Stimulated activated CD4-positive, alpha-beta T cell treated with anti-CD3 and anti-CD28 coated beads, Interleukin-2, amount 100 ng/mL, for 4 hours (primary cell): ENCODE data around the gene NEUROG3.
A peak's percentile ranks its signal among the peaks of the same experiment; 100 is the strongest.

ENCODE experiments used
- DNase-seq: peaks from one replicate; pipeline ENCODE4 v3.0.0-alpha.2; 2020; ENCODE audit warnings: low read depth

Gene NEUROG3, protein sequence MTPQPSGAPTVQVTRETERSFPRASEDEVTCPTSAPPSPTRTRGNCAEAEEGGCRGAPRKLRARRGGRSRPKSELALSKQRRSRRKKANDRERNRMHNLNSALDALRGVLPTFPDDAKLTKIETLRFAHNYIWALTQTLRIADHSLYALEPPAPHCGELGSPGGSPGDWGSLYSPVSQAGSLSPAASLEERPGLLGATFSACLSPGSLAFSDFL

GRCh38 chr10:69573056-69573806 is at the start of gene NEUROG3:
Gene NEUROG3 (minus strand): TSS chr10:69573422. CDS start chr10:69573043, 379 bp downstream.
- no peak for DNase-seq

GRCh38 chr10:69620625-69621024 is 47.4 kb upstream of the NEUROG3 start:
- no peak for DNase-seq

- DNase-seq = no peak
Observed at GRCh38 chr10:69619626-69620025, 46.4 kb upstream of the NEUROG3 start.

DNA sequence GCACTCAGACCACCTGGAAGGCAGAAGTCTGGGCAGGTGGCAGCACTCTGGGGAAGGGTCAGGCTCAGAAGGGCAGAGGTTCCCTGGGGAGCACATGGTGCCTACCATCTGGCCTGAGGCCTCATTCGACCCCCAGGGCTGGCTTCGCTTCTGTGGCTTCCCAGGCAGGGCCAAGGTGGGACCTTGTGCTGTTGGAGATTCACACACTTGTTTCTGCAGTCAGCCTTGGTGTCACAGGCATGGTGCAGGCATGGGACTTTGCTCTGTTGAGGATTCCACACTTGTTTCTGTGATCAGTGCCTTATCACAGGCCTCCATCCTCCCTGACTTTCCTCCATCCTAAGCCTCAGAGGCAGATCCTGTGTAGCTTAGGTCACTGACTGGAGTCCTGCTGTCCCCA is 45.5 kb upstream of the NEUROG3 start:
- DNase-seq = no peak

GRCh38 chr10:69616358-69616757 is 43.1 kb upstream of the NEUROG3 start:
- DNase-seq = no peak

DNA sequence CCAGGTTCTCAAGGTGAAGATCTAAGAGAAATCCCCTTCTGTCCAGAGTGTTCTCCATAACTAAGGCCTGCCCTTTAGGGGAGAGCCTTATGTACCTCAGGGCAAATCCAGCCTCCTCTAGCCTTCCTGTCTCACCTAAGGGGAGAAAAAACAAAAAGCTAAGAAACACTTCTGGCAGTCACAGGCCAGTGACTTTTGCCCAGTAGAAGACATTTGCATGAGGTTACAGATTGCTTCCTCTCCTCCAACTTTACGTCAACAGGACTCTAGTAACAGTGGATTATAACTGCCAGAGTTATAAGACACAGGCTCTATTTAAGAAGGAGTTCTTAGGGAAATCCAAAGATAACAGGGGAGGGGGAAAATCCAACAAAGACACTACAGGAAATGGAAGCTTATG is 40.9 kb upstream of the NEUROG3 start:
- no peak for DNase-seq

- no peak for DNase-seq
Observed at GRCh38 chr10:69612760-69613159, 39.5 kb upstream of the NEUROG3 start.

GRCh38 chr10:69609077-69609476 is 35.9 kb upstream of the NEUROG3 start:
- DNase-seq = no peak

GRCh38 chr10:69600761-69601330 is 27.6 kb upstream of the NEUROG3 start:
- DNase-seq = no peak

- DNase-seq = no peak
Observed at GRCh38 chr10:69588358-69588757, 15.1 kb upstream of the NEUROG3 start.

GRCh38 chr10:69584624-69585023 is 11.4 kb upstream of the NEUROG3 start:
- DNase-seq = no peak

DNA sequence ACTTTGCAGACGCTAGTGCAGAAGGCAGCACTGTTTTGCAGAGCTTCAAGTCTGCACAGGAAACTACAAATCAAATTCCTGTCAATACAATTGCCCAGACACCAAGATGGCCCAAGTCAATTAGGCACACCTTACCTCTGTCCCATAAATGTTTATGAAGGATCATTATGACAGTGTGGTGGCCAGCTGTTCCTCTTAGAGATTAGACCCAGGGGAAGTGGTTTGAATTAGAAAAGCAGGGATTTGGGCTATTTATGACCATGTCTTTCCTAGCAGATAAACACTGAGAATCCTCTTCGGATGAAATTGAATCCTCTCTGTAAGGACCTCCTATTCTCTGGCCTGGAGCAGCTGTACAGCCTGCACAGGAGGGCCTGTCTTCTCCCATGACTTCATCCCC is 9.9 kb upstream of the NEUROG3 start:
- DNase-seq = no peak

DNA sequence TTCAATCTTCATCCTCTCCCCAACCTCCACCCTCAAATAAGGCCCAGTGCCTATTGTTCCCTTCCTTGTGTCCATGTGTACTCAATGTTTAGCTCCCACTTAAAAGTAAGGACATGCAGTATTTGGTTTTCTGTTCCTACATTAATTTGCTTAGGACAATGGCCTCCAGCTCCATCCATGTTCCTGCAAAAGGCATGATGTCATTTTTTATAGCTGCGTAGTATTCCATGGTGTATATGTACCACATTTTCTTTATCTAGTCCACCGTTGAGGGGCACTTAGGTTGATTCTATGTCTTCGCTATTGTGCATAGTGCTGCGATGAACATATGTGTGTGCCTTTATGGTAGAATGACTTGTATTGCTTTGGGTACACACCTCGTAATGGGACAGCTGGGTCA is 7.2 kb upstream of the NEUROG3 start:
- DNase-seq = no peak

GRCh38 chr10:69579464-69580060 is 6.3 kb upstream of the NEUROG3 start:
- DNase-seq = no peak

GRCh38 chr10:69578508-69578991 is 5.3 kb upstream of the NEUROG3 start:
- DNase-seq = no peak

DNA sequence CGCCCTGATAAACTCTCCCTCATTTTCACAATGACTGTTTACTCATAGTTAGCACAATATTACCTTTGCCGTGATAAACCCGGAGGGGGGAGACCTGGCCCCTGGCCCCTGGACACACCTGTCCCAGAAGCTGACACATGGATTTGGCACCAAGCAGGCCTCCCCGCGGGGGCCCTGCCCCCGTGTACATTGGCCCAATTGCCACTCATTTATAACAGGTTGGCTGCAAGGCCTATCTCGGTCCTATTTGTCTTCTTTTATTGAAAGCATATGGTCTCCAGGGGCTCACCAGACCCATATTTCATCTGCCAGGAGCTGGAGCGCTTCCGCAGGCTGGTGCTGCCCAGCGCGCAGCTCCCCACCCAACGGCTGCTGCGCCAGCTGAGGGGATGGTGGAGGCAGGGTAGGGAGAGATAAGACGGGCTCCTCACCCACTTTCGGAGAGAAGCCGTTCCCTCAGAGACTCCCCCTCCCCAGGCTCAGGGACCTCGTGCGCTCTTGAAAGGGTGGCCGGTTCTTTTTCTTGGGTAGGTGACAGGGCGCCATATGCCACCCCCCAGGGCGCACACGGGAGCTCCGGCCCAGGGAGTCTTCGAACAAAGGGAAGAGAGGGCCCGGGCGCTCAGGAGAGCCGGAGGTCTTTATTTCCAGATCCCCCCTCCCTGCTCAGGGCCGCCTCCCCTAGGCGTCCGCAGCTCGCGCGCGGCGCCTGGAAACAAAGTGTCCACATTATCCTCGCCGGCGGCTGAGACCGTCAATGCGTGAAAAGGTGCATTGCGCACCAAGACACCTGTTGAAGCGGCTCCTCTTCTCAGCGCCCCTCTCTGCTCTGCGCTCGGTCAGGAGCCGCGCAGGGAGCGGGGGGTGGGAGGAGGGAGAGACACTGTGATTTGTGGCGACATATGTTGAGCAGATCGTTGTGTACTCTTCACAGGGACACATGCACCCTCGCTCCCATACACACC is 4.3 kb upstream of the NEUROG3 start:
- no peak for DNase-seq

DNA sequence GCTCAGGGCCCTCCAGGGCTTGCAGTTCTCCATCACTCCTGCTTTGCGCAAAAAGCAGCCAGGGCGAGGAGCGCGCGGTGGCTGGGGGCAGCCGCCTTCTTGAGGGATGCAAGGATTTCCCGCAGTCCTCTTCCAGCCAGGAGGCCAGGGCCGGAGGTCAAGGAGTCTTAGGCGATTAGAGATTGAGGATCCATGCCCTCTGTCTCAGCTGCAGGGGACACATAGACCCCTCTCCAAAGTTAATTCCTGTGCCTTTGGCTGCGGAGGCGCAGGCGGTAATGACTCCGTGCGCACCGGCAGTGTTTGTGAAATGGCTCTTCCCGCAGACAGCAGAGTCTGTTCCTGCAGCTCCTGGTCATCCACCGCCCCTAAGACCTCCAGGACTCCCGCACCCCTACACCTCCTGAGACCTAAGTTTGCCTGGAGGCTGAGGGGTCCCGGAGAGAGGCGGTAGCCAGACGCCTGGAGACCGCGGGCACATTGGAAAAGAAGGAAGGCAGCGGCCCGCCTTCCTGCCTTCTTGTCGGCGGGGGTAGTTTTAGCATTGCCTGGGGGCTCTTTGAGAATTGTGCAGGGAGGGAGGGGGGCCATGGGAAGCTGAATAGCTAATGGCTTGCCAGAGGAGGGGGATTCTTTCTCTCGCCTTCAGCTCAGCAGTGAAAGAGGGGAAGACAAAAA is 3.3 kb upstream of the NEUROG3 start:
- DNase-seq = no peak

DNA sequence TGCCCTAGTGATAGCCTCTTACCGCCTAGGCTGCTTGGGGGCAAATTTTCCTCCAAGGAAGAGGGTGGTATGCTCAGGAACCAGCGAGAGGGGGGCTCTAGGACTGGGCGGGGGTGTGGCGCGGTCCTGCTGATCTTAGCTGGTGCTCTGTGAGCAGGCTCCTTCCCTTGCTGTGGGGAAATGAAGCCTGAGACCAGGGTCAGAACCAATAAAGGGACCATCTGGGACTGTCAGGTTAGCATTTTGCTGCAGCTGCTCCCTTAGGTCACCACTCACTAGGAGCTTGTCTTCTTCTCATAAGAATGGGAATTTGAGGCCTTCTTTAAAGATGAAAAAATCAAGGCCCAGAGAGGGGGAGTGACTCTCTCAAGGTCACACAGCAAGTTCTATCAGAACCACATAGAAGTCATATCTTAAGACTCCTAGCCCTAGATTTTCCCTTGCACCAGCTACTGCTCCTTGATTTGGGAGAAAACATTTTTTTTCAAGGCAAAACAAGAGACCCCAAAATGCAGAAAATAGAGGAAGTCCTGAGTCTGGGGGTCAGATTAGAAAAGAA is 2.0 kb upstream of the NEUROG3 start:
- no peak for DNase-seq

GRCh38 chr10:69574571-69574978 is 1.4 kb upstream of the NEUROG3 start:
- DNase-seq = no peak

DNA sequence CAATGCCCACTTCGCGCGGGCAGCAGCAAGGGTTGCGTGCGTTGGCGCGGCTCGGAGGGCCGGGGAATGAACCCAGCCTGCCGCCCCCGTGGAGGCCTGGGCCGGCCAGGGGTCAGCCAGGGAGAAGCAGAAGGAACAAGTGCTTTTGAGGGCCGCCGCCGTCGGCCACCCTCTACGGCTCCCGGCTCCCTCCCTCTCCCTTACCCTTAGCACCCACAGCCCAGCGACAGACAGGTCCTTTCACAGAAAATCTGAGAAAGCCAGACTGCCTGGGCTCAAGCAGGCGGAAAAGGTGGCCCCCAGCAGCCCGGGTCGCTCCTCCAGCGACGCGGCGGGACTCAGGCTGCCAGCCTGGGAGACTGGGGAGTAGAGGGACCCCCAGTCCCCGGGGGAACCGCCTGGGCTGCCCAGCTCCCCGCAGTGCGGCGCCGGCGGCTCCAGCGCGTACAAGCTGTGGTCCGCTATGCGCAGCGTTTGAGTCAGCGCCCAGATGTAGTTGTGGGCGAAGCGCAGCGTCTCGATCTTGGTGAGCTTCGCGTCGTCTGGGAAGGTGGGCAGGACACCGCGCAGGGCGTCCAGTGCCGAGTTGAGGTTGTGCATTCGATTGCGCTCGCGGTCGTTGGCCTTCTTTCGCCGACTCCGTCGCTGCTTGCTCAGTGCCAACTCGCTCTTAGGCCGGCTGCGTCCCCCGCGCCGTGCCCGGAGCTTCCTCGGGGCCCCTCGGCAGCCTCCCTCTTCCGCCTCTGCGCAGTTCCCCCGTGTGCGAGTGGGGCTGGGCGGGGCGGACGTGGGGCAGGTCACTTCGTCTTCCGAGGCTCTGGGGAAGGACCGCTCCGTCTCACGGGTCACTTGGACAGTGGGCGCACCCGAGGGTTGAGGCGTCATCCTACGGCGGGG is 815 bp downstream of the NEUROG3 start:
- peak; percentile 16 for DNase-seq
